HG03442 (cell line): ENCODE results near the gene HAL.
A peak's percentile ranks its signal among the peaks of the same experiment; 100 is the strongest.

Experiments
- ATAC-seq: cut with Tn5 transposase; IDR thresholded peaks from one replicate; pipeline ENCODE4 v1.9.1; 2021; ENCODE audit warnings: mild to moderate bottlenecking, moderate library complexity; ENCODE audit not compliant: unreplicated experiment

HAL gene

GRCh38 chr12:95942524-95943329 lies 53.4 kb downstream of the HAL start, which contains the start of gene CCDC38:
CCDC38 (minus strand) TSS chr12:95942614; CDS start chr12:95936509, 6,105 bp downstream.
- peak; percentile 95 for ATAC-seq

- ATAC-seq: no peak
Observed at GRCh38 chr12:95942101-95942523, 54.0 kb downstream of the HAL start.

DNA sequence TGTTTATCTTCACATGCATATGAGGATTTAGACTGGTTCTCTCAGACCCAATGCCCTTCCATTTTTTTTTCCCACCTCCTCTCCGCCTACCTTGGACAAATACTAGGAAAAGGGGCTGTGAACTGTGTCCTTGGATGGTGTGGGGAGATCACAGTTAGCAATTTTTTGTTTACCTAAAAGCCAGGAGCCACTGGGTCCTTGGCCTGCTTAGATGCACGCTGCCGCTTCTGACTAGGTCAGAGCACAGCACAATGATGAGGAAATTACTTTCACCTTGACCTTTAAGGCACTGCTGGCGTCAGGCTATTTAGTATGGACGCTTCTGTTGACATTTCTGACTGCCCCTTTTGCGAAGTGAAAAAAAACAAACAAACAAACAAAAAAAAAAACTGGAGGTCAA lies 55.6 kb downstream of the HAL start:
- ATAC-seq: no peak
